VCaP (cell line): ENCODE measurements around the gene SLC38A4.
A peak's percentile ranks its signal among the peaks of the same experiment; 100 is the strongest.

Experiments used
- H3K27ac ChIP-seq: fragments of 450-650 bp; 2 replicates; pipeline ENCODE4 v1.5.1; 2017
- TF ChIP-seq, protein P1 (sequence below): fragments of 450-650 bp; conservative IDR thresholded peaks from 2 replicates; pipeline ENCODE4 v1.5.1; 2017; ENCODE audit warnings: mild to moderate bottlenecking, moderate library complexity

SLC38A4 gene

DNA sequence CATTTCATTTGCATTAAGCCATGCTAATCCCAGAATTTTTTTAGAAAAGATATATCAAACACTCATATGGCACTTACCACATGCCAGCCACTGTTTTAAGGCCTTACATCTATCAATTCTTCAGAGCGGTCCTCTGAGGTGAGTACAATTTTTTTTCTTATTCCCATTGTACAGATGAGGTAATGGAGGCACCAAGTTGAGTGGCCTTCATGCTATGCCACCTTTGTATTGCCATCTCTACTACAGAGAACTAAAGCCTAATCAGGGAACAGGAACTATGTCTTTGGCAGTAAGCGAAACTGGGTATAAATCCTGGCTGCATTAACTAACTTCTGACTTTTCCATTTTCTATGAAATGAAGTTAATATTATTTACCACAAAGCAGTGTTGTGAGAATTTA lies 27.1 kb downstream of the SLC38A4 start:
- TF ChIP-seq, protein P1, sequence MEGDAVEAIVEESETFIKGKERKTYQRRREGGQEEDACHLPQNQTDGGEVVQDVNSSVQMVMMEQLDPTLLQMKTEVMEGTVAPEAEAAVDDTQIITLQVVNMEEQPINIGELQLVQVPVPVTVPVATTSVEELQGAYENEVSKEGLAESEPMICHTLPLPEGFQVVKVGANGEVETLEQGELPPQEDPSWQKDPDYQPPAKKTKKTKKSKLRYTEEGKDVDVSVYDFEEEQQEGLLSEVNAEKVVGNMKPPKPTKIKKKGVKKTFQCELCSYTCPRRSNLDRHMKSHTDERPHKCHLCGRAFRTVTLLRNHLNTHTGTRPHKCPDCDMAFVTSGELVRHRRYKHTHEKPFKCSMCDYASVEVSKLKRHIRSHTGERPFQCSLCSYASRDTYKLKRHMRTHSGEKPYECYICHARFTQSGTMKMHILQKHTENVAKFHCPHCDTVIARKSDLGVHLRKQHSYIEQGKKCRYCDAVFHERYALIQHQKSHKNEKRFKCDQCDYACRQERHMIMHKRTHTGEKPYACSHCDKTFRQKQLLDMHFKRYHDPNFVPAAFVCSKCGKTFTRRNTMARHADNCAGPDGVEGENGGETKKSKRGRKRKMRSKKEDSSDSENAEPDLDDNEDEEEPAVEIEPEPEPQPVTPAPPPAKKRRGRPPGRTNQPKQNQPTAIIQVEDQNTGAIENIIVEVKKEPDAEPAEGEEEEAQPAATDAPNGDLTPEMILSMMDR = no peak
- no peak overlapping the region for H3K27ac ChIP-seq

DNA sequence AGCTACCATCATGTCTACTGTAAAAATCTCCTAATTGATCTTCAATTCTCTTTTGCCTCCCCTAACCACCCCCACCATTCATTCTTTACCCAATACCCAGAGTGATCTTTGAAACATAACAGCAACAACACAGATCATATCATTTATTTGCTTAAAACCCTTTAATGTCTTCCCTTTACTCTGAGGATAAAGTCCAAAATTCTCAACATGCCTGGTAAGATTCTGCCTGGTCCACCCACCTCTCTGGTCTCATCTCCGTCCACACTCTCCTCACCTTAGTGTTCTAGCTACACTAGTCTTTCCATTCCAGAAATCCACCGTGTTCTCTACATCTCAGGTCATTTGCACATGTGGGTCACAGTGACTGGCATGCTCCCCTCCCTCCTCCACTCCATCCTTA lies 27.7 kb downstream of the SLC38A4 start:
- TF ChIP-seq, protein P1 = no peak
- no peak overlapping the region for H3K27ac ChIP-seq

DNA sequence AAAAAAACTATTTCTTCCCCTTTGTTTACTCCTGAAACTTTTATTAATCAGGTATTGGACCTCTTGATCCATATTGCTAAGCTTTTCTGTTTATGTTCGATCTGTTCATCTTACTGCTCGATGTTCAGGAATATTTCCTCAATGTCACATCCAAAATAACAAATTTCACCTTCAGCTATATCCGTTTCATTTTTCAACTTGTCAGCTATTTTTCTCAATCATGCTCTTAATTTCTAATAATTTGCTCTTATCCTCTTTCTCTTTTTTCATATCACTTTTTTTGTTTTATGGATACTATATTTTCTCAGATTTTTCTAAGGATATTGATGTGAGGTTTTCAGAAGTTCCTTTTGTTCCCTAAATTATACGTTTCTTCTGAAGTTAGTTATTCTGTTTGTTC lies 29.8 kb downstream of the SLC38A4 start:
- TF ChIP-seq, protein P1 = no peak

GRCh38 chr12:46794593-46795190 lies 31.1 kb downstream of the SLC38A4 start:
- TF ChIP-seq, protein P1 = no peak
- no peak overlapping the region for H3K27ac ChIP-seq

More for the DNA sequence above, 29.8 kb downstream of the SLC38A4 start:
- no peak overlapping the region for H3K27ac ChIP-seq

DNA sequence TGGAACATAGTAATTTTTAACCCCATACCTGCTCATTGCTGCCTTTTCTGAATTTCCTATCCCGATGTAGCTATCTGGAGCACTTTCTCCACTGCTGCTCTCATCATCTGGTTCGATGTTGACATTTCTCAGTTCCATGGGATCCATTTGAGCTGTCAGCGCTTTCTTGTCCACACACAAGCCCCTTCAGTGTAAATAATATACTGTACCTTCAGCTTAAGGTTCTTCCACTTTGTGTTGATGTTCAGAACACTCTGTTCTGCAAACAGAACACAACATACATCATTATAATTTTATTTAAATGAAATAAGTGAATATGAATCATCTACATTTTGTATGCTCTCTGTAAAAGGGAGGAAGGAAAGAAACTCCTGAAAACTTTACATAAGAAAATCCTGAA lies 32.9 kb downstream of the SLC38A4 start:
- TF ChIP-seq, protein P1 = no peak

GRCh38 chr12:46790066-46790465 lies 35.7 kb downstream of the SLC38A4 start:
- no peak overlapping the region for H3K27ac ChIP-seq
- TF ChIP-seq, protein P1 = no peak

More for the DNA sequence above, 32.9 kb downstream of the SLC38A4 start:
- peak overlapping the region; percentile 8; the same call in 1 of the 2 replicates for H3K27ac ChIP-seq

GRCh38 chr12:46788072-46788887 lies 37.5 kb downstream of the SLC38A4 start:
- H3K27ac ChIP-seq = no peak overlapping the region
- TF ChIP-seq, protein P1 = no peak
